Measurements from ENCODE around the gene ARPC1A.

DNA sequence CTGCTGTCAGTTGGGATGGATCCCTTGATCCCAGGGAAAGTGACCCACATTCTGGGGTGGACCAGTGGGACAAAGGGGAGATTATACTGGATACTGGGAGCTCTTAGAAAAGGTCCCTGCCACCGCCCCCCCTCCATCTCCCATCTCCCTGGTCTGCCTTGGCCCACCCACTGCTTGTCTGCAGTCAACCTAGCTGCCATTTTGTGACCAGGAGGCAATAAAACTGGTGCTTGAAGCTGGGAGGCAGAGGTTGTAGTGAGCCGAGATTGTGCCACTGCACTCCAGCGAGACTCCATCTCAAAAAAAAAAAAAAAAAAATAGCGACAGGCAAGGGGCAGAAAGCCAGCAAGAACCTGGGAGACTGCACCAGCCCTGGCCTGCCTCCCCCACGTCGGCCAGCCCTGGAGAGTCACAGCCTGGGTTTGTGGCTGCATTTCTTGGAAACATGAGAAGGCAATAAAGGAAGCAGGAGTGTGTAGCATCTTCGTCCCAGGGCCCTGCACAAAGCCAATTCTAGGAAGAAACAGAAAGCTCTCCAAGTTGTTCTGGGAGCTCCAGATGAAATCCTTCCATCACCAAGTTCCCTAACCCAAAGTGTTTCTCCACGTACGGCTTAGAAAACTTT, 44.2 kb downstream of the ARPC1A start:
- TF ChIP-seq EP300 (IDR thresholded peaks at IDR 0.05) (no peak), POLR2A (IDR thresholded peaks at IDR 0.05) (no peak), POLR2AphosphoS5 (IDR thresholded peaks at IDR 0.05) (no peak)
- TF ChIP-seq, protein P1, sequence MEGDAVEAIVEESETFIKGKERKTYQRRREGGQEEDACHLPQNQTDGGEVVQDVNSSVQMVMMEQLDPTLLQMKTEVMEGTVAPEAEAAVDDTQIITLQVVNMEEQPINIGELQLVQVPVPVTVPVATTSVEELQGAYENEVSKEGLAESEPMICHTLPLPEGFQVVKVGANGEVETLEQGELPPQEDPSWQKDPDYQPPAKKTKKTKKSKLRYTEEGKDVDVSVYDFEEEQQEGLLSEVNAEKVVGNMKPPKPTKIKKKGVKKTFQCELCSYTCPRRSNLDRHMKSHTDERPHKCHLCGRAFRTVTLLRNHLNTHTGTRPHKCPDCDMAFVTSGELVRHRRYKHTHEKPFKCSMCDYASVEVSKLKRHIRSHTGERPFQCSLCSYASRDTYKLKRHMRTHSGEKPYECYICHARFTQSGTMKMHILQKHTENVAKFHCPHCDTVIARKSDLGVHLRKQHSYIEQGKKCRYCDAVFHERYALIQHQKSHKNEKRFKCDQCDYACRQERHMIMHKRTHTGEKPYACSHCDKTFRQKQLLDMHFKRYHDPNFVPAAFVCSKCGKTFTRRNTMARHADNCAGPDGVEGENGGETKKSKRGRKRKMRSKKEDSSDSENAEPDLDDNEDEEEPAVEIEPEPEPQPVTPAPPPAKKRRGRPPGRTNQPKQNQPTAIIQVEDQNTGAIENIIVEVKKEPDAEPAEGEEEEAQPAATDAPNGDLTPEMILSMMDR (IDR thresholded peaks at IDR 0.05) = no peak

All from suprapubic skin (tissue), 4 donors.